ENCODE measurements around the gene GSTO1.
A peak's percentile ranks its signal among the peaks of the same experiment; 100 is the strongest.

The GSTO1 gene

GRCh38 chr10:104288355-104288754, 33.7 kb downstream of the GSTO1 start:
- TF ChIP-seq EZH2 (optimal IDR thresholded peaks at IDR 0.05; ENCODE audit: low read depth, low read length) (no peak), CTCF (IDR thresholded peaks at IDR 0.05; ENCODE audit: low read length) (no peak), EZH2phosphoT487 (IDR thresholded peaks at IDR 0.05; ENCODE audit: low read length) (no peak)
- no peaks in the 10 kb centered on the region for H3F3A ChIP-seq (ENCODE audit: insufficient read depth, low read length)
- no peaks in the 10 kb centered on the region for H3K9me2 ChIP-seq (replicated peaks; ENCODE audit: insufficient read depth, low read length)
- no peak overlapping the region for H3K27ac ChIP-seq (ENCODE audit: low read length)
- no peaks in the 10 kb centered on the region for H3K27me3 ChIP-seq (replicated peaks; ENCODE audit: insufficient read depth, low read length)
- H2AFZ ChIP-seq (ENCODE audit: low read length): no peak overlapping the region
- 0 out of 2 replicates have a peak, but pooled peaks cover 3% of the 10 kb centered on the region for H3K4me1 ChIP-seq (ENCODE audit: low read length)
- no peaks in the 10 kb centered on the region for H4K20me1 ChIP-seq (ENCODE audit: insufficient read depth, low read length)
- no peaks in the 10 kb centered on the region for H3K9me3 ChIP-seq (replicated peaks; ENCODE audit: insufficient read depth, low read length)
- H3K9ac ChIP-seq (ENCODE audit: low read length): no peak overlapping the region
- no peak overlapping the region for H3K4me2 ChIP-seq (ENCODE audit: low read depth, low read length)
- no peak overlapping the region for H3K4me3 ChIP-seq (ENCODE audit: low read length)
- H3K36me3 ChIP-seq (replicated peaks; ENCODE audit: insufficient read depth, low read length): no peaks in the 10 kb centered on the region
- no peaks in the 10 kb centered on the region for H3K79me2 ChIP-seq (ENCODE audit: low read length)
- no peak for DNase-seq

GRCh38 chr10:104291439-104291951, 36.8 kb downstream of the GSTO1 start:
- Histone ChIP-seq H3K79me2 (ENCODE audit: low read length) (no peaks in the 10 kb centered on the region), H2AFZ (ENCODE audit: low read length) (peak overlapping the region; percentile 42; the same call in 1 of the 2 replicates), H3K27me3 (replicated peaks; ENCODE audit: insufficient read depth, low read length) (no peaks in the 10 kb centered on the region), H3K9me2 (replicated peaks; ENCODE audit: insufficient read depth, low read length) (no peaks in the 10 kb centered on the region), H4K20me1 (ENCODE audit: insufficient read depth, low read length) (no peaks in the 10 kb centered on the region), H3K27ac (ENCODE audit: low read length) (no peak overlapping the region), H3K9ac (ENCODE audit: low read length) (no peak overlapping the region), H3K4me1 (ENCODE audit: low read length) (0 out of 2 replicates have a peak, but pooled peaks cover 3% of the 10 kb centered on the region), H3K9me3 (replicated peaks; ENCODE audit: insufficient read depth, low read length) (no peaks in the 10 kb centered on the region), H3F3A (ENCODE audit: insufficient read depth, low read length) (no peaks in the 10 kb centered on the region), H3K4me3 (ENCODE audit: low read length) (no peak overlapping the region), H3K4me2 (ENCODE audit: low read depth, low read length) (peak overlapping the region; percentile 33; the same call in 1 of the 2 replicates), H3K36me3 (replicated peaks; ENCODE audit: insufficient read depth, low read length) (no peaks in the 10 kb centered on the region)
- TF ChIP-seq EZH2phosphoT487 (IDR thresholded peaks at IDR 0.05; ENCODE audit: low read length) (no peak), CTCF (IDR thresholded peaks at IDR 0.05; ENCODE audit: low read length) (peak; percentile 100), EZH2 (optimal IDR thresholded peaks at IDR 0.05; ENCODE audit: low read depth, low read length) (no peak)
- peak; percentile 90 for DNase-seq

- H3K36me3 ChIP-seq (replicated peaks; ENCODE audit: insufficient read depth, low read length): no peaks in the 10 kb centered on the region
- no peak overlapping the region for H3K4me3 ChIP-seq (ENCODE audit: low read length)
- no peaks in the 10 kb centered on the region for H3K9me3 ChIP-seq (replicated peaks; ENCODE audit: insufficient read depth, low read length)
- H3K9me2 ChIP-seq (replicated peaks; ENCODE audit: insufficient read depth, low read length): no peaks in the 10 kb centered on the region
- H3K79me2 ChIP-seq (ENCODE audit: low read length): no peaks in the 10 kb centered on the region
- DNase-seq: no peak
- no peak overlapping the region for H3K4me2 ChIP-seq (ENCODE audit: low read depth, low read length)
- TF ChIP-seq EZH2phosphoT487 (IDR thresholded peaks at IDR 0.05; ENCODE audit: low read length) (no peak), EZH2 (optimal IDR thresholded peaks at IDR 0.05; ENCODE audit: low read depth, low read length) (no peak), CTCF (IDR thresholded peaks at IDR 0.05; ENCODE audit: low read length) (no peak)
- H3K27me3 ChIP-seq (replicated peaks; ENCODE audit: insufficient read depth, low read length): no peaks in the 10 kb centered on the region
- H2AFZ ChIP-seq (ENCODE audit: low read length): no peak overlapping the region
- no peaks in the 10 kb centered on the region for H3K4me1 ChIP-seq (ENCODE audit: low read length)
- no peaks in the 10 kb centered on the region for H4K20me1 ChIP-seq (ENCODE audit: insufficient read depth, low read length)
- no peak overlapping the region for H3K9ac ChIP-seq (ENCODE audit: low read length)
- H3K27ac ChIP-seq (ENCODE audit: low read length): no peak overlapping the region
- no peaks in the 10 kb centered on the region for H3F3A ChIP-seq (ENCODE audit: insufficient read depth, low read length)
These were observed 38.3 kb downstream of the GSTO1 start for GRCh38 chr10:104293011-104293410.
